Activated T-cell treated with anti-CD3 and anti-CD28 coated beads for 1 hour (primary cell): ENCODE measurements around the gene SVOPL.
"Not testable (repeated sequence)": the region's sequence is repeated elsewhere in the genome, so short reads cannot be mapped to it uniquely, and the experiment has no call there.

ENCODE experiments used
- DNase-seq: peaks from one replicate; pipeline ENCODE4 v3.0.0-alpha.2; 2020; ENCODE audit warnings: low read depth

SVOPL gene

DNA sequence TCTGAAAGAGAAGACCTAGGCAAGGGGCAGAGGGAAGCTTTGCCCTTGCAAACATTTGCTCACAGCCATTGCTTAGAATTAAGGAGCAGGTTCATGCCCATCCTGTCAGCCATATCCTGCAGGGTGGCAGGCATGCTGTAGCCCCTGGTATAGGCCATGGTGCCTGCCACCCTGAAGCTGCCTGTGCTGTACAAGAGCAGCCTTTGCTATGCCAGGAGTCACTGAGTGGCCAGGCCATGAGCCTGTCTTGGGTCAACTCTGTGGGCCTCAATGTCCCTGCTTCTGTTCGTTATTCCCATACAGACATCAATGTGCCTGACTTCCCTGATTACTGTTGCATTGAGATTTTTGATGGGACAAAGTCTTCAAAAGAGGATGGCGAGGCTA, 368 bp upstream of the SVOPL start:
- DNase-seq, result no peak

DNA sequence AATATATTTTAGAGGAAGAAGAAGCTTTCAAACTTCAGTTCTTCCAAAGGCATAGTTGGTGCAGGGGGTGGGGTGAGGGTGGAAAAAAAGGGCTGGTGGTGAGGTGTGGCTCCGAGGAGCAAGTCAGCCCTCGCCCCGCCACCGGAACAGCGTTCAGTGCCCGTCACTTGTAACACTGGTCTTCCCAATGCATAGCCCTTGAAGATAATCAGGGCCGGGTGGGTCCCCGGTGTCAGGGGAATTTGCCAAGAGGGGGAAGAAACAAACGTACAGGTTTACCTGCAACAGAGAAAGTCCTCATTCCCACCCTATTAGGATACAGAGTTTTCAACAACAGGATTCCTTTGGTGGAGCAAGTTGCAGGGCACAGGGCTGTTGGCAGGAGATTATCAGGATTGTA, 1.5 kb downstream of the SVOPL start:
- no peak for DNase-seq

DNA sequence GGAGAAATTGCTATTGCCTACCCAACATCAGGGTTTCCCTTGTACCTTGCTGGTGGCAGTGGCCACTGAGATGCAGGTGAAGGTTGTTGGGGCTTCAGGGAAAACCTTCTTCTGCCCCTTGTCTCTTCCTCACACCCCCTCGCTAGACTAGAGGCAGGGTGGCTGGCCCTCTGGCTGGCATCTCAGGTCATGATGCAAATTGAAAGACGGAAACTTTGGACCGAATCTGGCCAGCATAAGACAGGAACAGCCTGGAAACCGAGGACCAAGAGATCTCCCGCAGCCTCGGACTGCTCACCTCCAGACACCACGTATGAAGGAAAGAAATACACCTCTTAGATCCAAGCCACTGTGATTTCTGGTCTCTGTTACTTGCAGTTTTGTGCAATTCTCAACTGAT, 2.9 kb downstream of the SVOPL start:
- no peak for DNase-seq

DNA sequence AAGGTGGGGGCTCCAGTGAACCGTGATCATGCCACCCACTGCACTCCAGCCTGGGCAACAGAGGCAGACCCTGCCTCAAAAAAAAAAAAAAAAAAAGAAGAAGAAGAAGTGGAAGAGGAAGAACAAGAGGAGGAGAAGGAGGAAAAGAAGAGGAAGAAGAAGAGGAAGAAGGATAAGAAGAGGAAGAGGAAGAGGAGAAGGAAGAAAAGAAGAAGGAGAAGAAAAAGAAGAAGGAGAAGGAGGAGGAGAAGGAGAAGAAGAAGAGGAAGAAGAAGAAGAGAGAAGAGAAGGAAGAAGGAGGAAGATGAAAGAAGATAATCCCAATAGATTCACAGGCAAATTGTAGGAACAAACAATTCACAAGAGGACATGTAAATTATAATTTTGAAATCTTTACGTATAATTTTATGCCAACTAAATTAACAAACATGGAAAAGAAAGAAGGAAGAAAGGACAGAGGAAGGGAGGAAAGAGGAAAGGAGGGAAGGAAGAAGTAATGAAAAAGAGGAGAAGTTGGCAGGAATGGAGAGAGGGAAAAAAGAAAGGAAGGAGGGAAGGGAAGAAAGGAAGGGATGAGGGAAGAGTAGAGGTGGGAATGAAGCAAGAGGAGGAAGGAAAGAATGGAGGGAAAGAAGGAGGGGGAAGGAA, 3.5 kb downstream of the SVOPL start:
- DNase-seq, result no peak

DNA sequence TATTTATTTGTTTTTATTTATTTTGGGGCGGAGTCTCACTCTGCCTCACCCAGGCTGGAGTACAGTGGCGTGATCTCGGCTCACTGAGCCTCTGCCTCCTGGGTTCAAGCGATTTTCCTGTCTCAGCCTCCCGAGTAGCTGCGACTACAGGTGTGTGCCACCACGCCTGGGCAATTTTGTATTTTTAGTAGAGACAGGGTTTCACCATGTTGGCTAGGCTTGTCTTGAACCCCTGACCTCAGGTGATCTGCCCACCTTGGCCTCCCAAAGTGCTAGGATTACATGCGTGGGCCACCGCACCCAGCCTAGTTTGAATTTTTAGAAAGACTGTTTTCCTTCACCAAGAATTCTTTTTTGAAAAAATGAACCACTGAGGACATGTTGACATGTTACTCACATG, 5.4 kb downstream of the SVOPL start:
- DNase-seq, result not testable (repeated sequence)

DNA sequence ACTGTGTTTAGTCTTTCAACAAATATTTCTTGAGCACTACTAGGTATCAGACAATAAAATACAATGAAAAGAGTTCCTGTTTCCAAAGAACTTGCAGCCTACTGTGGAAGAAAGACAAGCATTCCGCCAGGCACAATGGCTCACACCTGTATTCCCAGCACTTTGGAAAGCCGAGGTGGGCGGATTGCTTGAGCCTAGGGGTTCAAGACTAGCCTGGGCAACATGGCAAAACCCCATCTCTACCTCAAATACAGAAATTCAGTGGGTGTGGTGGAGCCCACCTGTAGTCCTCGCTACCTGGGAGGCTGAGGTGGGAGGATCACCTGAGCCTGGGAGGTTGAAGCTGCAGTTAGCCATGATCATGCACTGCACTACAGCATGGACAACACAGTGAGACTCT, 6.1 kb downstream of the SVOPL start:
- no peak for DNase-seq

DNA sequence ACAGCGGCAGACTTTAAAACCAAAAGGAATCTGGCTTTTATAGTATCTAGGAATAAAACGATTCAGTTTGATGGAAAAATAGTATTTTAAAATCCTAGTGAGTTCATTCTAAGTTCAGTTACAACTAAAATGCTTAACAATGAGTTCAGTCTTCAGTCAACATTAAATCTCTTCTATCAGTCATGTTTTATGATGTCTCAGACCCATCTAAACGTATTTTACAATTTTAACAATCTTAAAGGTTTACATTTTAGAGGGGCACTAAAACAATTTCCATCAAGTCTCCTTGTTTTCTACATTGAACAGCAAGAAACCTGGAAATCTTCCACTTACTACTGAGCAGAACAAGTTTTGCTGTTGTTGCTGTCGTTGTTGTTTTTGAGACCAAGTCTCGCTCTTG, 10.0 kb downstream of the SVOPL start:
- no peak for DNase-seq

DNA sequence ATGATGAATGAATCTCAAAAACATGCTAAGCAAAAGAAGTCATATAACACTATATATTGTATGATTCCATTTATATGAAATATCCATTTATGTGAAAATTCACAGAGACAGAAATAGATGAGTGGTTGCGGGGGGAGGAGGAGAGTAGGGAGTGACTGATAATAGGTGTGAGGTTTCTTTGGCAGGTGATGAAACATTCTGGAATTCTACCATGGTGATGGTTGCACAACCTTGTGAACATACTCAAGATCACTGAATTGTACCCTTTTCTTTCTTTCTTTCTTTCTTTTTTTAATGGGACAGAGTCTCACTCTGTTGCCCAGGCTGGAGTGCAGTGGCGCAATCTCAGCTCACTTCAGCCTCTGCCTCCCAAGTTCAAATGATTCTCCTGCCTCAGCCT, 10.7 kb downstream of the SVOPL start:
- DNase-seq, result no peak

DNA sequence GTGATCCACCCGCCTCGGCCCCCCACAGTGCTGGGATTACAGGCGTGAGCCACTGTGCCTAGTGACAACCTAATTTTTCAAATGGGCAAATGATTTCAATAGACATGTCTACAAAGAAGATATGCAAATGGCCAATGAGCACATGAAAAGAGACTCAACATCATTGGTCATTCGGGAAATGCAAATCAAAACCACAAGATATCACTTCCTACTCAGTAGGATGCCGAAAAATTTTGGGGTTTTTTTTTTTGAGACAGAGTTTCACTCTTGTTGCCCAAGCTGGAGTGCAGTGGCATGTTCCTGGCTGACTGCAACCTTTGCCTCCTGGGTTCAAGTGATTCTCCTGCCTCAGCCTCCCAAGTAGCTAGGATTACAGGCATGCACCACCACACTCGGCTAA, 13.1 kb downstream of the SVOPL start:
- DNase-seq, result not testable (repeated sequence)

DNA sequence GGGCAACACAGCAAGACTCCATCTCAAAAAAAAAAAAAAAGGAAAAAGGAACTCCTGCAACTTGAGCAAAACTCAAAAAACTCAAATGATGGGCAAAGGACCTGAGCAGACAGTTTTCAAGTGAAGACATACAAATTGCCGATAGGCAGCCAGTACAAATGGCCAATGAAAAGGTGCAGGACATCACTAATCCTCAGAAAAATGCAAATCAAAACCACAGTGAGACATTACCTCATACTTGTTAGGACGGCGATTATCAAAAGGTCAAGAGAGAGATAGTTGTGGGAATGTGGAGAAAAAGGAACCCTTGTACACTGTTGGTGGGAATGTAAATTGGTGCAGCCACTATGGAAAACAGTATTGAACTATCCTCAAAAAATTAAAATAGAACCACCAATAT, 16.8 kb downstream of the SVOPL start:
- DNase-seq, result no peak

DNA sequence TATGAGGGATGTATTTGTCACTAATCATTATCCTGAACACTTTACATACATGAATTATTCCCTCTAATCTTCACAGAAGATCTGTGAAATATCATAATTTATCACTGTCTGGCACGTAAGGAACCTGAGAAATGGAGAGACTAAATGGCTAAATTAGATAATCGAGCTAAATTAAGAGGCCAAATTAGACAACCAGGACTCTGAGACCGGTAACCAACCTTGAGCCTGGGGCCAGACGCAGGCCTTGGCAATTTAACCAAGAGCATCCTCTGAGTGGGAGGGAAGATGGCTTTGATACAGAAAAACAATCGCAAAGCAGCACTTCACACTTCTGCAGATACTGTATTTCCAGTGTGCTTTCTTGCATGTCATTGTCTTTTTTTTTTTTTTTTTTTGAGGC, 21.4 kb downstream of the SVOPL start:
- no peak for DNase-seq

DNA sequence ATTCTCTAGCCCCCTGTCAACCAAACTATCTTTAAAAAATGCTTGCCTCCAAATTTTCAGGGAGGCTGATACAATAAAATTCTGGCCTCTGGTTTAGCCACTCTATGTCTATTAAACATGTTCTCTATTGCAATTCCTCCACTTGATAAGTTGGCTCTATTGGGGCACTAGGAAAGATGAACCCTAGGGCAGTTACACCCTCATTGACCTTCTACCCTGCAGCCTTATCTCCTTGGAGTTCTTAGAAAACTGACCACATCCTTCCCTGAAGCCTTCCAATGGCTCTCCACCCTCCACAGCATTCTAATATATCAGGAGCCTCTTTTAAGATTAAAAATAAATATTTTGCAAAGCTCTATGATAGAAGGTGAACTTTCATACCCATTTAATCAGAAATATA, 30.6 kb downstream of the SVOPL start:
- DNase-seq, result no peak

DNA sequence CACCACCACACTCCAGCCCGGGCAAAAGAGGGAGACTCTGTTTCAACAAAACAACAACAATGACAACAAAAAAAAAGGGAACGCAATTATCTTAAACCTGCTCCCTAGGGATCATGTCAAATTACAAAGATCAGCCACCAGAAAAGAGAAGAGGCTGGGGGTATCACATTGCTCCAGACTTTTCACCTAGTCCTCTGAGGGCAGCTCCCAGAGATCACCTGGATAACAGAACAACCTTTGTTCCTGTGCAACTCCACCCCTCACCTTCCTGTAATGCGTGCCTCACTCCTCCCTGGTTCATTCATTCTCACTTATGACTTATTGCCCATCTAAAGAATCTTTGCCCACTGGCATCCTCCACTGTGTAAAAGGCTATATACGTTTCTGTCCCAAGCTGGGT, 31.8 kb downstream of the SVOPL start:
- no peak for DNase-seq

DNA sequence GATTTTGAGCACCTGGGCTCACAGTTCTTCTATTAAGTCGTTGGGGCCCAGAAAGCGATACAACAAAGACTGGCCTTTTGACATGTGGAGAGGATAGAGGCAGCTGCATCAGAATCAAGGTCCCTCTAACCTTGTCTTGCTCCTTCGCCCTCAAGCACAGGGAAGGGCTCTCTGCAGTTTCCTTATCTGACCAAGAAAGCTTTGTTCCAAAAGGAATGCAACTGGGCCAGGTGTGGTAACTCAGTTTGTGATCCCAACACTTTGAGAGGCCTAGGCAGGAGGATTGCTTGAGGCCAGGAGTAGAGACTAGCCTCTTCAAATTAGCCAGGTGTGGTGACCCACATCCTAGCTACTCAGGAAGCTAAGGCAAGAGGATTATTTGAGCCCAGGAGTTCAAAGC, 32.2 kb downstream of the SVOPL start:
- DNase-seq, result no peak

DNA sequence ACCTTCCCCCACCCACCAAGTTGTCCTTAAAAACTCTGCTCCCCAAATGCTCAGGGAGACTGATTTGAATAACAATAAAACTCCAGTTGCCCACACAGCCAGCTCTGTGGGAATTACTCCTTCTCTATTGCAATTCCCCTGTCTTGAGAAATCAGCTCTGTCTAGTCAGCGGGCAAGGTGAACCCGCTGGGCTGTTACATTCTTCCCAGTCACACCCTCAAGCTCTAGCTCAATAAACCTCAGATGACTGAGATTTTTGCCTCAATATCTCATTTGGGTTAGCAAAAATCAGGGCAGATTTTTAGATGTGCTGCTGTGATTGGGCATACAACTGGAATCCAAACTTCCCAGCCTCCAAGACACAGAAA, 32.9 kb downstream of the SVOPL start:
- no peak for DNase-seq

DNA sequence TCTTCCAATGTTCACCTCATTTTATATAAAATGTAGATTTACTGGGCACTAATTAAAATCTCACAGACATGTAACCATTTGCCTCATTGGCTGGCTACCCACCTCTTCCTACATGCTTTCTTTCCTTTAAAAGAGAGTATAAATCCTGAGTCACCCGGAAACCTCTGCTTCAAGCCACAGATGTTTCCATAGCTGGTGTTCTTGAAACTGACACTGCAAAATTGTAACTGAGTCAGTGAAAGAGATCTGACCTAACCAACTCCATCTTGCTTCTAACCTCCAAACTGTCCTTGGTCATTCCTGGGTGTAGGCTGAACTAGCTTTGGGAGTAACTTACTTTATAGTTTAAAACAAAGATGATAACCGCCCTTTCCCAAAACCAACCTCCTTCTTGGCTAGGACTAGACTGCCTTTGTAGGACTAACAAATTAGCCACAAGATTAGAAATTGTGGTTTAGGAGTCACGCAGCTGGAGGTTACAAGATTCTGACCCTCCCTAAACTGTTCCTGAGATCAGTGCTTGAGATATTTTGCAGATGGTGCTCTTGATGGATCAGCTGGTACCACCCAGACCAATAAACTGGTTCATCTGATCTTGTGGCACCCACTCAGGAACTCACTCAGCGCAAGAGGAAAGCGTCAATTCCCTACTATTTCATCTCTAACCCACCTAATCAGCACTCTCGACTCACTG, 33.5 kb downstream of the SVOPL start:
- no peak for DNase-seq

DNA sequence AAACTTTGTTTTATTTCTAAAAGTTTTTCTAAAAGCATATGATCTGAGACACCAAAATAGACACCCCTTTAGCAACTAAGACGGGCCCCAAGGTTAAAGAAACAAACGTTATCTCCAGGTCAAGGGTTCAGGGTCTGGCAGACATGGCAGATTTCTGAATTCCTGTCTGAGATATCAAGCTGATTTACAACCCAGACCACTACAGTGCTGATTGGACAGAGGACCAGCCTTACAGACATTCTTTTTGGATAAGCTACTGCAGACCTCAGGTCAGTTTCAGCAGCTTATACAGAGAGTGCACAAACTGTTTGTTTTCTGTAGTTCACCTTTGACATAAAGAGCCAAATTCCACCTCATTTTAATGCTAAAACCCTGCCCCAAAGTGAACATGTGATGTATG, 34.8 kb downstream of the SVOPL start:
- DNase-seq, result no peak

DNA sequence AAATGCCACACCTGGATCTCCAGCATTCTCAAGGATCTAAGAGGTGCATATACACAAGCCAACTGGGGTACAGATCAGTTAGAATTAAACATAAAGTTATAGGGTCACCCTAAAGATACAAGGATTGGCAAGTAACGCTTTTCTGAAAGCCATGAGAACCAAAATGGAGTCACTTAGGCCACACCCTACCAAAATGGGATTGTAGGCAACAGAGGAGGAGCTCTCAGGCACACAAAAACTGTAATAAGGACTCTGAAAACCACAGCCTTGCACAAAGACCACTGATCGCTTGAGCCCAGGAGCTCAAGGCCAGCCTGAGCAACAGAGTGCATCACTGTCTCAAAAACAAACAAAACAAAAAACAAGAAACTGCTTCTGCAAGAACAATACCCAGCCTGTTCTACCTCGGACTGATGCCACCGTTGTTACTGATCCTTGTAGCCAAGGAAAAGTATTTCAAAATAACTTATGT, 35.5 kb downstream of the SVOPL start:
- DNase-seq, result no peak

DNA sequence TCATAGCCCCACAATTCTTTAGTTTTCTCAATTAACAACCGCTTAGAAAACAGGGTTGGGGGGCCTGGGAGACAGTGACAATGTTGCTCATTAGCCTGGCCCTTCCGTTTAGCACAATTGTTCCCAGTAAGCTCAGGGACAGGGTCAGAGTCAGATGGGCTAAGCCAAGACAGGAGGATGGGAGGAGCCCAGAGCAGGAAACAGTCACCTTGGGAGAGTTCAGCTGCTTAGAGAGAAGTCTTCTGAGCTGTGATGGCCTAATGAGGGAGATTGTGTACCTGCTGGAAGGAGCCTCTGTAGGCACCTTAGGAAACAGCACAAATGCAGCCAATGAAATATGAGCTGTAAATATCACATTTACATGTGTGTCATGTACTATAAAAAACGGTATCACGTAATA, 35.9 kb downstream of the SVOPL start:
- DNase-seq, result no peak

DNA sequence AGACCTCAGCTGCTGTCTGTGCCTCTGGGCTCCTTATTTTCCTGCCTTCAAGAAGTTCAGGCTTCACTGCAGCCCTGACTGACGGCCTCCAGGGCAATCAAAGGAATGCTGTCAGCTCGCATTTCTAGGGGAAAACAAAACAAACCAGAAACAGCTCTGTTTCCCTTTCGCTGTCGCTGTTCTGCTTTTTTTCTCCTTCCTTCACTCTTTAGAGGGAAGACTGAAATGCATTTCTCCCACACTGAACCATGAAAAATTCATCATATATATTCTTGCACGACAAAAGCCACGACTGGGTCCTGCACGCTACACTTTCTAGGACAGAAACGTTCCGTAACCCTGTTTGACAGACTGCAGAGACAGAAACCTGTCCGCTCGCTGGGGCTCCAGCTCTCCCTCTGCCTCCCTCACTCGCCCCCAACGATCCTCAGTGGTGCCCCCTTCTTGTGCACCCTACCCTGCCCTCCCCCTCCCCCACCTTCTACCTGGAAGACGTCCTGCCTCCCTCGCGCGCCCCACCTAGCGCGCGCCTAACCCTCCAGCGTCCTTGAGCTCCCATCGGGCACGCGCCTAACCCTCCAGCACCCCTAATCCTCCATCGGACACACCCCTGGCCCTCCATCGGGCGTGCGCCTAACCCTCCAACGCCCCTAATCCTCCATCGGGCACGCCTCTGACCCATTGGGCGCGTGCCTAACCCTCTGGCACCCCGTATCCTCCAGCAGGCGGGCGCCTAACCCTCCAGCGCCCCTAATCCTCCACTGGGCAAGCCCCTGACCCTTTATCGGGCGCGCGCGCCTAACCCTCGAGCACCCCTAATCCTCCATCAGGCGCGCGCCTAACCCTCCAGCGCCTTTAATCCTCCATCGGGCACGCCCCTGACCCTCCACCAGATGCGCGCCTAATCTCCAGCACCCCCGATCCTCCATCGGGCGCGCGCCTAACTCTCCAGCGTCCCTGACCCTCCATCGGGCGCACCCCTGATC, 37.1 kb downstream of the SVOPL start:
- no peak for DNase-seq

DNA sequence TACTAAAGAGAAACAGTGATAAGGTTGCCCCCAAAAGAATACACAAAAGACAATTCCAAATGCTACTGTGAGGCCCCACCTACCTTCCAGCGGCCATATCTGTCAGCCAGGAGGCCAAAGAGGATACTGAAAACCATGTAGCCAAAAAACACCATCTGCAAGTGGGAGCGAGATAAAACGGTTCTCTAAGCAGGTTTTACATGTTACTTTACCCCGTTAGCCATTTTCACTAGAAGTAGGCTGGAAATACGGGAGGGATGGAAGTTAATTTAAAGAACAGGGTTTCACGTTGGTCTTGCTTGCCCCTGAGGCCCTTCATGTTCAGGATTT, 38.2 kb downstream of the SVOPL start:
- no peak for DNase-seq

DNA sequence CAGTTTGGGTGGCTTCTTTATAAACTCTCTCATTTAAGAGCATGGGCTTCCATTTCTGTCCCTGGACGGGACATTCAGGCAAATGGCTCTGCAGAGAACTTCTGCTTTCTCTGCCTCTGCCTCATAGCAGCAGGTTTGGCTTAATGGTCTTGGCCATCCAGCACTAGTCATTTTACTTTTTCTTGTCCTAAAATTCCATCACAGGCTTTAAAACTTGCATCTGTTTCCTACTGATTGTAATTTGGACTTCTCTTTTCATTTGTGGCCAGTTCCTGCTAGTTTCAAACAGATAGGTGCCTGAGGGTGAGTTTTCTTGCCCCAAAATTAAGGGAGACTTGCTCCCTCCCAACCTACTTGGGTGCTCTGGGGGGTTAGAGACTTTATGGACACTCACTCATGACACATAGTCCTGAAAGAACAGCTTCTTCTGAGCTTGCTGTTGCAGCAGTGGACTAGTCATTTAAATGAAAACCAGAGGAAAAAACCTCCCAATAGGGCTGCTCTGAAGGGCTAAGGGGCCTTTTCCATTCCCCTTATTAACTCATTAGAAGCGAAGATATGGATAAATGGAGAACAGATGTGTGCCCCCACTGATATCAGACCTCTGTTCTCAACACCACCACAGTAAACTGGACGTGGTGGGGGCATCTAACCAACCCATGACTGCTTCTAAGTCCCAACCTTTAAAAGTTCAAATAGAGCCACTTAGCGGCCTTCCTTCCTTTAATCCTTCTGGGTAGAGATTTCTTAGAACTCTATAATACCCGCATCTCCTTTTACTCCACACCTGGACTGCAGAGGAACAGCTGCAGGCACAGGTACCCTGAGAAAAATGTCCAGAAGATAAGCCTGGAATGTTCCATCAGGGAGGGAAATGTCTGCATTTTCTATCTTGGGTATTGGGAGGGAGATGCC, 38.8 kb downstream of the SVOPL start:
- DNase-seq, result no peak
